Thyroid gland (tissue), 4 donors: ENCODE results near the gene PLXNB2.

Experiments used
- CTCF ChIP-seq, 6 experiments: fragments of 200-600 bp in 3 of 6; fragments of 450-650 bp in 3 of 6; sonication (generic) in 3 of 6; IDR thresholded peaks; one replicate each; pipeline ENCODE4 v1.5.1; 2016 to 2019; ENCODE audit warnings: antibody characterized with exemption in 6 of 6, mild to moderate bottlenecking in 2 of 6, inconsistent platforms in 1 of 6, moderate library complexity in 1 of 6
- POLR2A ChIP-seq, 2 donors: fragments of 450-650 bp; IDR thresholded peaks; one replicate each; pipeline ENCODE4 v1.6.1; 2017; ENCODE audit warnings: antibody characterized with exemption in 2 of 2, mild to moderate bottlenecking in 2 of 2, moderate library complexity in 1 of 2

GRCh38 chr22:50250249-50250554, 57.2 kb downstream of the PLXNB2 start:
- TF ChIP-seq CTCF (IDR thresholded peaks at IDR 0.05) (no peak), POLR2A (IDR thresholded peaks at IDR 0.05) (no peak)
